ENCODE results near the gene PPP1R26. TPM values are rescaled to one million over a fixed set of nuclear protein-coding genes. Genes with fewer than 3 reads are reported as not detected.

PPP1R26 gene
- total and polyA plus RNA-seq, 2 of the 13 experiments (the other 11 are each of a cell fraction or from before 2014, with no cell fraction given) = 8.6 to 11.6 TPM

DNA sequence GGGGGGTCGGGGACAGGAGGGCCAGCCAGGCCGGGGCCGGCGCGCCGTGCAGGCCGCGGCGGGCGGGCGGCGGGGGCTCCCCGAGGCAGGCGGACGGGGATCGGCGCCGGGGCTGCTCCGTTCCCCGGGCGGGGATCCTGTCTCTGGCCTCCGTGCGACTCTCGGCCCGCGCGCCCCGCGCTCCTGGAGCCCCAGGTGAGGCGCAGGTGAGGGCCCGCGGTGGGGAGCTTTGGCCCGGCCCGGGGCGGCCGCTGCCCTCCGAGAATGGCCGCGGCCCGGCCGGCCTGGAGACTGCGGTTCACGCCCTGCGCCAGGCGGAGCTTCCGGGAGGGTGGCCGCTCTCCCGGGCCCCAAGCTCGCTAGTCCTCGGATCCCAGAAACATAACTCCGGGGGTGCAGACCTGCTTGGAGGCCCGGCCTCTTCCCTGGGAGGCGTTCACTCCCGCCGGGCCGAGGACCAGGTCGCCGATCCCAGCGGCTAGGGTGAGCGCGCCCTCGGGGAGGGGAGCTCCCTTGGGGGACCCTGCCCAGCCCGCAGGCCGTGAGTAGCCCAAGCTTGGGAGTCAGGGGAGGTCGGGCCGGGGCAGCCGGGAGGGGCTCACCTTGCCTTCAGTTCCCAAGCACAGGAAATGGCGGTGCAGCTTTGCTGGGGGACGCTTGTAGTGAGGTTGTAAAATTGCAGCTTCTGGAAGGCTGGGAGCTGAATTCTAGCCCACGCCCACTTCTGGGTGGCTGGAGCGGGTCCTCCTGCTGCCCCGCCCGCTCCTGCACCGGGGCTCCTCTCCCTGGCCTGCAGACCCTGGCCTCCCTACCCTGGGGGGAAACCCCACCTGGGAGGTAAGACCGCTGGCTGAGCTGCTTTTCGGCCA, 723 bp downstream of the PPP1R26 start:
- H3K27me3 ChIP-seq (ENCODE audit: control insufficient read depth in 1 of 2, insufficient read depth in 2 of 2, low read length in 2 of 2) = no peaks in the 10 kb centered on the region; a peak in 1 of 5 replicates
- H3K36me3 ChIP-seq (replicated peaks in 1 of 2; ENCODE audit: control insufficient read depth in 1 of 2, insufficient read depth in 2 of 2, low read length in 2 of 2) = peaks cover 9 to 20% of the 10 kb centered on the region in 2 experiments; a peak in 4 of 5 replicates
- peaks cover 16% of the 10 kb centered on the region for H3K79me2 ChIP-seq (ENCODE audit: insufficient read depth, low read length)
- CTCF ChIA-PET (ENCODE audit: low intra/inter-chr PET ratio, low total read pairs) = no interaction called here
- H3K4me3 ChIP-seq (replicated peaks in 1 of 3; ENCODE audit: insufficient read depth in 1 of 3, low read depth in 2 of 3, low read length in 3 of 3) = peak overlapping the region; percentile 93 to 97 (median 95)
- no peaks in the 10 kb centered on the region; the same call in 1 of the 2 replicates for H4K20me1 ChIP-seq (ENCODE audit: insufficient read depth, low read length)
- FAIRE-seq (no peak), DNase-seq (ENCODE audit: low spot score) (peak; percentile 38), ATAC-seq (peak; percentile 69)
- H3K27ac ChIP-seq (ENCODE audit: extremely low read length, insufficient read depth, low read length) = peak overlapping the region; percentile 75
- H3K9me3 ChIP-seq (ENCODE audit: low read length) = no peaks in the 10 kb centered on the region
- intact Hi-C loops (cut with micrococcal nuclease; ENCODE audit: unreplicated experiment) (loop anchor here (2.0 kb wide), 1 partner anchor 20 kb away; the partner anchor contains the start of gene MRPS2), in situ Hi-C loops (cut with HindIII; ENCODE audit: extremely low pct_ligation_motif_present, low pct_unique_long_range_greater_than_20kb) (no loop called here)
- peak overlapping the region; percentile 86 for H3K9ac ChIP-seq (ENCODE audit: insufficient read depth, low read depth, low read length)
- BruUV-seq (replicated peaks) = no TSS peak
- POLR2A ChIA-PET = interaction anchor here (1.2 to 1.5 kb wide), 3 partner anchors 11 to 25 kb away, joined by 5 to 16 read pairs (median 12); partner anchors contain the start of gene MRPS2
- peaks cover 49% of the 10 kb centered on the region for H3K4me1 ChIP-seq (ENCODE audit: insufficient read depth, low read length)
- 0% methylated on average over 9 of the region's 76 CpGs for WGBS (ENCODE audit: low lambda C conversion rate)
- no peak overlapping the region for H2AFZ ChIP-seq (ENCODE audit: low read length)
- H3K4me2 ChIP-seq (ENCODE audit: low read depth, low read length) = peak overlapping the region; percentile 96
- TF ChIP-seq, protein P1, sequence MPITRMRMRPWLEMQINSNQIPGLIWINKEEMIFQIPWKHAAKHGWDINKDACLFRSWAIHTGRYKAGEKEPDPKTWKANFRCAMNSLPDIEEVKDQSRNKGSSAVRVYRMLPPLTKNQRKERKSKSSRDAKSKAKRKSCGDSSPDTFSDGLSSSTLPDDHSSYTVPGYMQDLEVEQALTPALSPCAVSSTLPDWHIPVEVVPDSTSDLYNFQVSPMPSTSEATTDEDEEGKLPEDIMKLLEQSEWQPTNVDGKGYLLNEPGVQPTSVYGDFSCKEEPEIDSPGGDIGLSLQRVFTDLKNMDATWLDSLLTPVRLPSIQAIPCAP (CRISPR knock-in tag; IDR thresholded peaks at IDR 0.05; ENCODE audit: low read depth) = no peak
- TF ChIP-seq KLF9 (CRISPR knock-in tag; IDR thresholded peaks at IDR 0.05; ENCODE audit: low read depth) (0 out of 2 replicates have a peak, but pooled peaks have one; percentile 42), ZKSCAN8 (CRISPR knock-in tag; IDR thresholded peaks at IDR 0.05; ENCODE audit: borderline replicate concordance) (no peak), ZFX (CRISPR knock-in tag; IDR thresholded peaks at IDR 0.05; ENCODE audit: low read depth) (peak; percentile 73), HDAC1 (CRISPR knock-in tag; IDR thresholded peaks at IDR 0.05) (peak; percentile 37), ETV5 (CRISPR knock-in tag; IDR thresholded peaks at IDR 0.05; ENCODE audit: borderline replicate concordance) (peak; percentile 6; the same call in 1 of the 2 replicates), ZNF605 (CRISPR knock-in tag; IDR thresholded peaks at IDR 0.05) (no peak), CAMTA2 (CRISPR knock-in tag; IDR thresholded peaks at IDR 0.05; ENCODE audit: borderline replicate concordance) (peak; percentile 87; the same call in 1 of the 2 replicates), ZFP90 (CRISPR knock-in tag; IDR thresholded peaks at IDR 0.05; ENCODE audit: borderline replicate concordance) (no peak)
- TF ChIP-seq, protein P2, sequence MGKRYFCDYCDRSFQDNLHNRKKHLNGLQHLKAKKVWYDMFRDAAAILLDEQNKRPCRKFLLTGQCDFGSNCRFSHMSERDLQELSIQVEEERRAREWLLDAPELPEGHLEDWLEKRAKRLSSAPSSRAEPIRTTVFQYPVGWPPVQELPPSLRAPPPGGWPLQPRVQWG (CRISPR knock-in tag; IDR thresholded peaks at IDR 0.05; ENCODE audit: borderline replicate concordance, low read depth) = 0 out of 2 replicates have a peak, but pooled peaks have one; percentile 41
- TF ChIP-seq, protein P3, sequence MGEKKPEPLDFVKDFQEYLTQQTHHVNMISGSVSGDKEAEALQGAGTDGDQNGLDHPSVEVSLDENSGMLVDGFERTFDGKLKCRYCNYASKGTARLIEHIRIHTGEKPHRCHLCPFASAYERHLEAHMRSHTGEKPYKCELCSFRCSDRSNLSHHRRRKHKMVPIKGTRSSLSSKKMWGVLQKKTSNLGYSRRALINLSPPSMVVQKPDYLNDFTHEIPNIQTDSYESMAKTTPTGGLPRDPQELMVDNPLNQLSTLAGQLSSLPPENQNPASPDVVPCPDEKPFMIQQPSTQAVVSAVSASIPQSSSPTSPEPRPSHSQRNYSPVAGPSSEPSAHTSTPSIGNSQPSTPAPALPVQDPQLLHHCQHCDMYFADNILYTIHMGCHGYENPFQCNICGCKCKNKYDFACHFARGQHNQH (CRISPR knock-in tag; IDR thresholded peaks at IDR 0.05) = 0 out of 2 replicates have a peak, but pooled peaks have one; percentile 22
- TF ChIP-seq, protein P4, sequence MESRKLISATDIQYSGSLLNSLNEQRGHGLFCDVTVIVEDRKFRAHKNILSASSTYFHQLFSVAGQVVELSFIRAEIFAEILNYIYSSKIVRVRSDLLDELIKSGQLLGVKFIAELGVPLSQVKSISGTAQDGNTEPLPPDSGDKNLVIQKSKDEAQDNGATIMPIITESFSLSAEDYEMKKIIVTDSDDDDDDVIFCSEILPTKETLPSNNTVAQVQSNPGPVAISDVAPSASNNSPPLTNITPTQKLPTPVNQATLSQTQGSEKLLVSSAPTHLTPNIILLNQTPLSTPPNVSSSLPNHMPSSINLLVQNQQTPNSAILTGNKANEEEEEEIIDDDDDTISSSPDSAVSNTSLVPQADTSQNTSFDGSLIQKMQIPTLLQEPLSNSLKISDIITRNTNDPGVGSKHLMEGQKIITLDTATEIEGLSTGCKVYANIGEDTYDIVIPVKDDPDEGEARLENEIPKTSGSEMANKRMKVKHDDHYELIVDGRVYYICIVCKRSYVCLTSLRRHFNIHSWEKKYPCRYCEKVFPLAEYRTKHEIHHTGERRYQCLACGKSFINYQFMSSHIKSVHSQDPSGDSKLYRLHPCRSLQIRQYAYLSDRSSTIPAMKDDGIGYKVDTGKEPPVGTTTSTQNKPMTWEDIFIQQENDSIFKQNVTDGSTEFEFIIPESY (CRISPR knock-in tag; IDR thresholded peaks at IDR 0.05) = no peak
- TF ChIP-seq, protein P5, sequence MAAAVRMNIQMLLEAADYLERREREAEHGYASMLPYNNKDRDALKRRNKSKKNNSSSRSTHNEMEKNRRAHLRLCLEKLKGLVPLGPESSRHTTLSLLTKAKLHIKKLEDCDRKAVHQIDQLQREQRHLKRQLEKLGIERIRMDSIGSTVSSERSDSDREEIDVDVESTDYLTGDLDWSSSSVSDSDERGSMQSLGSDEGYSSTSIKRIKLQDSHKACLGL (CRISPR knock-in tag; IDR thresholded peaks at IDR 0.05) = peak; percentile 62; the same call in 1 of the 2 replicates

Data from HepG2 (cell line).